ENCODE results near the gene ITCH.
"Not testable (repeated sequence)": the region's sequence is repeated elsewhere in the genome, so short reads cannot be mapped to it uniquely, and the experiment has no call there.

ITCH gene

GRCh38 chr20:34497596-34497995 lies 134.5 kb downstream of the ITCH start:
- DNase-seq (ENCODE audit: extremely low read depth in 1 of 2, low read depth in 1 of 2) = not testable (repeated sequence)

GRCh38 chr20:34500823-34501222 lies 137.8 kb downstream of the ITCH start:
- DNase-seq (ENCODE audit: extremely low read depth in 1 of 2, low read depth in 1 of 2) = no peak

- DNase-seq (ENCODE audit: extremely low read depth in 1 of 2, low read depth in 1 of 2) = no peak
Observed at GRCh38 chr20:34506480-34506879, 143.4 kb downstream of the ITCH start.

- no peak for DNase-seq (ENCODE audit: extremely low read depth in 1 of 2, low read depth in 1 of 2)
Observed at GRCh38 chr20:34507702-34508413, 144.8 kb downstream of the ITCH start.

- no peak for DNase-seq (ENCODE audit: extremely low read depth in 1 of 2, low read depth in 1 of 2)
Observed at GRCh38 chr20:34510575-34510974, 147.5 kb downstream of the ITCH start.

- DNase-seq (ENCODE audit: extremely low read depth in 1 of 2, low read depth in 1 of 2) = no peak
Observed at GRCh38 chr20:34511891-34512265, 148.8 kb downstream of the ITCH start.

GRCh38 chr20:34512266-34512954 lies 149.3 kb downstream of the ITCH start:
- no peak for DNase-seq (ENCODE audit: extremely low read depth in 1 of 2, low read depth in 1 of 2)

- no peak for DNase-seq (ENCODE audit: extremely low read depth in 1 of 2, low read depth in 1 of 2)
Observed at GRCh38 chr20:34512955-34513419, 149.9 kb downstream of the ITCH start.

GRCh38 chr20:34514034-34514433 lies 151.0 kb downstream of the ITCH start:
- not testable (repeated sequence) for DNase-seq (ENCODE audit: extremely low read depth in 1 of 2, low read depth in 1 of 2)

GRCh38 chr20:34514897-34515483 lies 151.9 kb downstream of the ITCH start:
- DNase-seq (ENCODE audit: extremely low read depth in 1 of 2, low read depth in 1 of 2) = no peak

- peak; percentile 39 to 57 for DNase-seq (ENCODE audit: extremely low read depth in 1 of 2, low read depth in 1 of 2)
Observed at GRCh38 chr20:34515484-34516246, 152.6 kb downstream of the ITCH start.

GRCh38 chr20:34516247-34517113 lies 153.4 kb downstream of the ITCH start, which contains the start of gene DYNLRB1:
Gene DYNLRB1, plus strand, starts transcription at chr20:34516422. Its CDS starts 37 bp downstream, at chr20:34516459.
- peak; percentile 83 to 94 for DNase-seq (ENCODE audit: extremely low read depth in 1 of 2, low read depth in 1 of 2)

GRCh38 chr20:34517114-34517505 lies 154.0 kb downstream of the ITCH start:
- DNase-seq (ENCODE audit: extremely low read depth in 1 of 2, low read depth in 1 of 2) = no peak

- DNase-seq (ENCODE audit: extremely low read depth in 1 of 2, low read depth in 1 of 2) = not testable (repeated sequence)
Observed at GRCh38 chr20:34518863-34519262, 155.8 kb downstream of the ITCH start.

- DNase-seq (ENCODE audit: extremely low read depth in 1 of 2, low read depth in 1 of 2) = not testable (repeated sequence)
Observed at GRCh38 chr20:34519841-34520240, 156.8 kb downstream of the ITCH start.

- peak in 1 of 2 donors; percentile 13 for DNase-seq (ENCODE audit: extremely low read depth in 1 of 2, low read depth in 1 of 2)
Observed at GRCh38 chr20:34522969-34523871, 160.1 kb downstream of the ITCH start.

GRCh38 chr20:34524426-34524825 lies 161.4 kb downstream of the ITCH start:
- DNase-seq (ENCODE audit: extremely low read depth in 1 of 2, low read depth in 1 of 2) = no peak

- DNase-seq (ENCODE audit: extremely low read depth in 1 of 2, low read depth in 1 of 2) = no peak
Observed at GRCh38 chr20:34525342-34525708, 162.3 kb downstream of the ITCH start.
